NT2/D1 (cell line): Measurements from ENCODE around the gene RIPOR2.

Experiments
- SUZ12 ChIP-seq: IDR thresholded peaks from 2 replicates; pipeline ENCODE4 v1.6.1; 2011; ENCODE audit not compliant: insufficient read length, insufficient read depth; ENCODE audit errors: extremely low read depth
- ZNF274 ChIP-seq: IDR thresholded peaks from 2 replicates; pipeline ENCODE4 v1.6.1; 2011; ENCODE audit warnings: mild to moderate bottlenecking, low read depth, low read length

- TF ChIP-seq ZNF274 (no peak), SUZ12 (no peak)
Measured at GRCh38 chr6:24887545-24888140, 48.1 kb downstream of the RIPOR2 start.
